Smooth muscle cell (in vitro differentiated cells): ENCODE data around the gene NGFR. TPM values are rescaled to one million over a fixed set of nuclear protein-coding genes. Genes with fewer than 3 reads are reported as not detected.

ENCODE experiments used
- DNase-seq: peaks from one replicate; lab custom pipeline; 2025; ENCODE audit not compliant: unreplicated experiment; lab: John Stamatoyannopoulos, UW
- H2AFZ ChIP-seq: fragments of 200-600 bp; sonication (generic); 2 replicates; pipeline ENCODE4 v1.6.0; 2016; ENCODE audit warnings: antibody characterized with exemption, low read depth, mild to moderate bottlenecking
- H3F3A ChIP-seq: fragments of 200-600 bp; sonication (generic); 2 replicates; pipeline ENCODE4 v1.6.0; 2017; ENCODE audit warnings: antibody characterized with exemption, low read depth
- H3K27ac ChIP-seq: fragments of 200-600 bp; sonication (generic); 2 replicates; pipeline ENCODE4 v1.5.1; 2016; ENCODE audit warnings: low read depth, mild to moderate bottlenecking
- H3K27me3 ChIP-seq: fragments of 200-600 bp; sonication (generic); 2 replicates; pipeline ENCODE4 v1.6.1; 2016; ENCODE audit warnings: low read depth, mild to moderate bottlenecking
- H3K36me3 ChIP-seq: fragments of 200-600 bp; sonication (generic); 2 replicates; pipeline ENCODE4 v1.5.1; 2016; ENCODE audit warnings: low read depth
- H3K4me1 ChIP-seq: fragments of 200-600 bp; sonication (generic); 2 replicates; pipeline ENCODE4 v1.5.1; 2016; ENCODE audit warnings: low read depth
- H3K4me2 ChIP-seq: fragments of 200-600 bp; sonication (generic); 2 replicates; pipeline ENCODE4 v1.6.0; 2016; ENCODE audit warnings: mild to moderate bottlenecking
- H3K4me3 ChIP-seq: fragments of 200-600 bp; sonication (generic); 2 replicates; pipeline ENCODE4 v1.5.1; 2016; ENCODE audit warnings: mild to moderate bottlenecking
- H3K79me2 ChIP-seq: fragments of 200-600 bp; sonication (generic); 2 replicates; pipeline ENCODE4 v1.6.0; 2016; ENCODE audit warnings: low read depth, mild to moderate bottlenecking
- H3K9ac ChIP-seq: fragments of 200-600 bp; sonication (generic); 2 replicates; pipeline ENCODE4 v1.6.0; 2016; ENCODE audit warnings: low read depth
- H3K9me3 ChIP-seq: fragments of 200-600 bp; sonication (generic); replicated peaks from 2 replicates; pipeline ENCODE4 v1.5.1; 2016; ENCODE audit warnings: low read depth
- H4K20me1 ChIP-seq: fragments of 200-600 bp; sonication (generic); 2 replicates; pipeline ENCODE4 v1.6.0; 2016; ENCODE audit warnings: low read depth
- CTCF ChIP-seq: fragments of 200-600 bp; sonication (generic); IDR thresholded peaks from 2 replicates; pipeline ENCODE4 v1.5.1; 2017; ENCODE audit warnings: borderline replicate concordance, mild to moderate bottlenecking, antibody characterized with exemption; ENCODE audit not compliant: insufficient read depth, poor library complexity, severe bottlenecking
- WGBS: methylation state at CpG from one replicate; pipeline ENCODE4 v1.1.7; 2016; ENCODE audit warnings: low lambda C conversion rate; 5-methylcytosine and 5-hydroxymethylcytosine counted together
- polyA plus RNA-seq: library from polyadenylated mRNA; unstranded; fragments of >200 nt; fragmentation: Nextera tagmentation; extraction: Ambion mirVana; gene quantifications from 2 replicates; pipeline ENCODE4 v1.2.1, GENCODE V29; 2016
- total RNA-seq: library from RNA; depleted of rRNA; stranded (reverse); fragments of >200 nt; gene quantifications from 2 replicates; pipeline ENCODE4 v1.2.3, GENCODE V29; 2014

Gene NGFR
- total and polyA plus RNA-seq, 2 experiments from 2014 or later = 2.4 to 2.5 TPM

- no peaks in the 10 kb centered on the region for H3K27me3 ChIP-seq
- no peak for TF ChIP-seq CTCF
- no peaks in the 10 kb centered on the region for H3K4me1 ChIP-seq
- no peaks in the 10 kb centered on the region for H3K36me3 ChIP-seq
- DNase-seq = no peak
- H3K4me3 ChIP-seq = no peak overlapping the region
- H3F3A ChIP-seq = no peaks in the 10 kb centered on the region
- H4K20me1 ChIP-seq = no peaks in the 10 kb centered on the region
- 77% methylated on average over 15 of the region's 15 CpGs for WGBS
- no peaks in the 10 kb centered on the region for H3K79me2 ChIP-seq
- H3K9me3 ChIP-seq = no peaks in the 10 kb centered on the region
- no peak overlapping the region for H3K4me2 ChIP-seq
- H2AFZ ChIP-seq = no peak overlapping the region
- H3K27ac ChIP-seq = no peak overlapping the region
- no peak overlapping the region for H3K9ac ChIP-seq
Observed at GRCh38 chr17:49521471-49522356, 26.6 kb downstream of the NGFR start.

GRCh38 chr17:49522357-49522890 is 27.3 kb downstream of the NGFR start:
- 69% methylated on average over 6 of the region's 6 CpGs for WGBS
- H3K4me1 ChIP-seq = no peaks in the 10 kb centered on the region
- no peak for DNase-seq

GRCh38 chr17:49523196-49523595 is 28.1 kb downstream of the NGFR start:
- H2AFZ ChIP-seq = no peak overlapping the region
- H3K36me3 ChIP-seq = no peaks in the 10 kb centered on the region
- no peaks in the 10 kb centered on the region for H3K79me2 ChIP-seq
- 86% methylated on average over 5 of the region's 5 CpGs for WGBS
- H3K9me3 ChIP-seq = no peaks in the 10 kb centered on the region
- no peaks in the 10 kb centered on the region for H3K27me3 ChIP-seq
- H4K20me1 ChIP-seq = no peaks in the 10 kb centered on the region
- no peak overlapping the region for H3K4me2 ChIP-seq
- no peak for DNase-seq
- H3K4me3 ChIP-seq = no peak overlapping the region
- H3K9ac ChIP-seq = no peak overlapping the region
- no peak overlapping the region for H3K27ac ChIP-seq
- no peak for TF ChIP-seq CTCF
- peaks cover 3% of the 10 kb centered on the region for H3K4me1 ChIP-seq
- no peaks in the 10 kb centered on the region for H3F3A ChIP-seq

More at GRCh38 chr17:49522357-49522890, 27.3 kb downstream of the NGFR start:
- Histone ChIP-seq H3K79me2 (no peaks in the 10 kb centered on the region), H2AFZ (no peak overlapping the region), H4K20me1 (no peaks in the 10 kb centered on the region), H3K9ac (no peak overlapping the region), H3K27ac (no peak overlapping the region), H3K27me3 (no peaks in the 10 kb centered on the region), H3F3A (no peaks in the 10 kb centered on the region), H3K9me3 (no peaks in the 10 kb centered on the region), H3K4me3 (no peak overlapping the region), H3K36me3 (no peaks in the 10 kb centered on the region), H3K4me2 (no peak overlapping the region)
- no peak for TF ChIP-seq CTCF
